Esophagus muscularis mucosa (tissue), 3 donors: ENCODE data around the gene SHC2.

Experiments used
- EP300 ChIP-seq: sonication (generic); formaldehyde crosslinking; IDR thresholded peaks from one replicate; pipeline ENCODE4 v1.6.1; 2017; ENCODE audit warnings: antibody characterized with exemption
- TF ChIP-seq, protein P1 (sequence below), 3 experiments: fragments of 200-600 bp in 2 of 3; fragments of 450-650 bp in 1 of 3; sonication (generic) in 2 of 3; IDR thresholded peaks; one replicate each; pipeline ENCODE4 v1.5.1; 2017 to 2019; ENCODE audit warnings: antibody characterized with exemption in 3 of 3, mild to moderate bottlenecking in 2 of 3, moderate library complexity in 1 of 3

DNA sequence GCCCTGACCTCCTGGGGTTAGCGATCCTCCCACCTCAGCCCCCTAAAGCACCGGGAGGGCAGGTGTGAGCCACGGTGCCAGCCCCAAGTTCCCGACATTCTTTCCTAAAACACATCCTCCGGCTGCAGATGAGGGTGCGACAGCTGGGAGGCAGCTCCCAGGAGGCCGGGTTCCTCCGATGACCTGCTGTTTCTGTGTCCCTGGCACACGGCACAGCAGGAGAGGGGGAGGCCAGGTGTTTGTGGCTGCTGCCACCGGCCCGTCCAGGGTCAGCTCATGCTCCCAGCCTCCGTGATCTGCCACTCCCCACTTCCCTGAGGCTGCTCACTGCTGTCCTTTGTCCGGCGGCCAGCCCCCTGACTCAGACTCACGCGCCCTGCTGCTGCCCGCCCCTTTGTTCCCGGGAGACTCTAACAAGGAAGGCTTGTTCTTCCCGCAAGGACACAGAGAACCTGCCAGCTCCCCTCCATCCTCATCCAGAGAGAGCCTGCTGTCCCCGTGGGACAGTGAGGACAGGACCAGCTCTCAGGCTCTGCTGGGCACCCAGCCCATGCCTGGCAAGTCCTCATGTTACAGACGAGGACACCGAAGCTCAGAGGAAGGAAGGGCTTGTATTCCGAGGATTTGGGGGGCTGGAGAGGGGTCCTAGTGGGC, 24.9 kb upstream of the SHC2 start:
- TF ChIP-seq, protein P1, sequence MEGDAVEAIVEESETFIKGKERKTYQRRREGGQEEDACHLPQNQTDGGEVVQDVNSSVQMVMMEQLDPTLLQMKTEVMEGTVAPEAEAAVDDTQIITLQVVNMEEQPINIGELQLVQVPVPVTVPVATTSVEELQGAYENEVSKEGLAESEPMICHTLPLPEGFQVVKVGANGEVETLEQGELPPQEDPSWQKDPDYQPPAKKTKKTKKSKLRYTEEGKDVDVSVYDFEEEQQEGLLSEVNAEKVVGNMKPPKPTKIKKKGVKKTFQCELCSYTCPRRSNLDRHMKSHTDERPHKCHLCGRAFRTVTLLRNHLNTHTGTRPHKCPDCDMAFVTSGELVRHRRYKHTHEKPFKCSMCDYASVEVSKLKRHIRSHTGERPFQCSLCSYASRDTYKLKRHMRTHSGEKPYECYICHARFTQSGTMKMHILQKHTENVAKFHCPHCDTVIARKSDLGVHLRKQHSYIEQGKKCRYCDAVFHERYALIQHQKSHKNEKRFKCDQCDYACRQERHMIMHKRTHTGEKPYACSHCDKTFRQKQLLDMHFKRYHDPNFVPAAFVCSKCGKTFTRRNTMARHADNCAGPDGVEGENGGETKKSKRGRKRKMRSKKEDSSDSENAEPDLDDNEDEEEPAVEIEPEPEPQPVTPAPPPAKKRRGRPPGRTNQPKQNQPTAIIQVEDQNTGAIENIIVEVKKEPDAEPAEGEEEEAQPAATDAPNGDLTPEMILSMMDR (IDR thresholded peaks at IDR 0.05) = no peak
- TF ChIP-seq EP300 = no peak
